ENCODE measurements around the gene EFNB3. TPM values are rescaled to one million over a fixed set of nuclear protein-coding genes. Genes with fewer than 3 reads are reported as not detected.

EFNB3 gene
- total and polyA plus RNA-seq, 2 of the 8 experiments (the other 6 are each of a cell fraction or from before 2014, with no cell fraction given): 15.0 to 27.3 TPM

- Histone ChIP-seq H2BK12ac (ENCODE audit: low read depth, low read length) (no peak overlapping the region), H3K23me2 (ENCODE audit: low read depth, low read length) (no peaks in the 10 kb centered on the region), H4K8ac (ENCODE audit: extremely low read depth, insufficient read depth, low read length) (no peak overlapping the region), H3K36me3 (ENCODE audit: control insufficient read depth in 2 of 4, insufficient read depth in 4 of 4, low read length in 3 of 4) (peaks cover 31 to 60% (median 47%) of the 10 kb centered on the region in 4 experiments), H3K18ac (ENCODE audit: extremely low read depth, low read length) (no peak overlapping the region), H4K91ac (replicated peaks; ENCODE audit: insufficient read length, low read length) (no peak overlapping the region), H3K79me2 (ENCODE audit: control insufficient read depth in 1 of 2, insufficient read depth in 2 of 2, low read length in 2 of 2) (peaks cover 0 to 12% of the 10 kb centered on the region in 2 experiments; a peak in 2 of 4 replicates), H3K14ac (ENCODE audit: insufficient read length) (no peak overlapping the region), H3K27ac (ENCODE audit: low read depth, low read length) (no peak overlapping the region; the same call in 1 of the 2 replicates), H3K79me1 (ENCODE audit: low read depth, low read length) (peaks cover 2% of the 10 kb centered on the region; the same call in 1 of the 2 replicates), H3K9ac (replicated peaks in 1 of 4; ENCODE audit: extremely low read depth in 1 of 4, low read depth in 3 of 4, low read length in 3 of 4) (no peak overlapping the region), H3K4me2 (ENCODE audit: insufficient read depth in 1 of 2, low read depth in 2 of 2, low read length in 2 of 2) (no peak overlapping the region), H3K4me3 (ENCODE audit: extremely low read depth in 1 of 4, insufficient read depth in 2 of 4, low read depth in 3 of 4, low read length in 4 of 4) (no peak overlapping the region), H2BK20ac (ENCODE audit: low read length) (no peak overlapping the region), H3K27me3 (replicated peaks in 1 of 4; ENCODE audit: control insufficient read depth in 3 of 4, extremely low read depth in 1 of 4, insufficient read depth in 3 of 4, low read length in 3 of 4) (no peaks in the 10 kb centered on the region), H2AFZ (ENCODE audit: low read length) (no peak overlapping the region), H3K9me3 (ENCODE audit: insufficient read depth in 2 of 2, low read depth in 1 of 2, low read length in 1 of 2) (peaks cover 5 to 13% of the 10 kb centered on the region in 2 experiments; a peak in 2 of 4 replicates), H4K20me1 (replicated peaks in 1 of 2; ENCODE audit: control insufficient read depth in 1 of 2, insufficient read depth in 2 of 2, low read length in 2 of 2) (peaks cover 4% of the 10 kb centered on the region in 2 experiments), H3K4ac (replicated peaks; ENCODE audit: insufficient read length, low read depth, low read length) (no peak overlapping the region), H2BK5ac (ENCODE audit: low read depth, low read length) (no peak overlapping the region), H2BK15ac (ENCODE audit: low read length) (no peak overlapping the region), H3K23ac (ENCODE audit: insufficient read length) (no peak overlapping the region), H3K56ac (replicated peaks; ENCODE audit: insufficient read length, low read depth, low read length) (no peak overlapping the region), H4K5ac (ENCODE audit: insufficient read length, low read depth, low read length) (no peak overlapping the region), H3K4me1 (replicated peaks in 1 of 4; ENCODE audit: control insufficient read depth in 3 of 4, insufficient read depth in 4 of 4, low read length in 3 of 4) (peaks cover 5 to 18% (median 12%) of the 10 kb centered on the region in 4 experiments), H2BK120ac (replicated peaks; ENCODE audit: low read depth, low read length) (no peak overlapping the region), H2AK5ac (ENCODE audit: low read depth, low read length) (no peak overlapping the region)
- ChIA-PET CTCF (ENCODE audit: partially characterized antibody) (interaction anchor here (0.9 to 15.7 kb wide), 6 partner anchors 8 to 86 kb away, joined by 3 to 332 read pairs (median 68); partner anchors contain the start of genes SAT2, SHBG, TP53 and WRAP53), POLR2A (ENCODE audit: partially characterized antibody) (interaction anchor here (5.5 to 79.4 kb wide), 3 partner anchors 8 to 90 kb away, joined by 36 to 2272 read pairs (median 2272); partner anchors contain the start of genes ATP1B2, FXR2, MPDU1 and SAT2)
- FAIRE-seq (no peak), DNase-seq (ENCODE audit: low read depth in 1 of 2, low spot score in 2 of 2) (no peak)
- 90% methylated on average over 14 of the region's 14 CpGs; no CpG with 5 or more reads in 1 of the 2 experiments for WGBS, 2 experiments (ENCODE audit: extremely low coverage in 1 of 2, insufficient coverage in 1 of 2, insufficient read length in 1 of 2, insufficient replicate concordance in 2 of 2, low coverage in 1 of 2, low lambda C conversion rate in 2 of 2, missing lambda C conversion rate in 1 of 2)
- no peak for TF ChIP-seq PHF8 (conservative IDR thresholded peaks at IDR 0.05; ENCODE audit: low read depth, low read length)
- no peak for TF ChIP-seq SUZ12 (IDR thresholded peaks at IDR 0.05; ENCODE audit: low read length)
Measured at GRCh38 chr17:7674934-7675333, 30.1 kb upstream of the EFNB3 start.

Data from H1 (cell line).